ENCODE measurements around the gene GRM5.
"Not testable (repeated sequence)": the region's sequence is repeated elsewhere in the genome, so short reads cannot be mapped to it uniquely, and the experiment has no call there.

DNA sequence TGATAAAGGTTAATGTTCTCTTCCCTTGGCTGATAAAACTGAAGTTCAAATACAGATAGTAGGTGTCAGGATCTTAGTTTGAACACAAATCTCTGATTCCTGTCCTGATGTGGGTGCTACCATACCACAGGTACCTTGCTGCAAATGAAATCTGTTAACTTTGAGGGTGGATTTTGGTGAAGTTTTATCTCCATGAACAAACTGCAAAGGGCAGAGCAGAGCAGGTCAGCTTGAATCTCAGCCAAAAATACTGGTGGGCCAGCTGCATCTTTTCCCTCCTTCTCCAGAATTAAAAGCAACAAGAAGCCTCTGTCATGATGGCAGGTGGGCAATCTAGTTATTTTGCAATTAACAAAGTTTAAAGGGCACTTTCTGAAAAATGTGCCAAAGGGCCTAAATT lies 214.2 kb downstream of the GRM5 start:
- TF ChIP-seq, protein P1, sequence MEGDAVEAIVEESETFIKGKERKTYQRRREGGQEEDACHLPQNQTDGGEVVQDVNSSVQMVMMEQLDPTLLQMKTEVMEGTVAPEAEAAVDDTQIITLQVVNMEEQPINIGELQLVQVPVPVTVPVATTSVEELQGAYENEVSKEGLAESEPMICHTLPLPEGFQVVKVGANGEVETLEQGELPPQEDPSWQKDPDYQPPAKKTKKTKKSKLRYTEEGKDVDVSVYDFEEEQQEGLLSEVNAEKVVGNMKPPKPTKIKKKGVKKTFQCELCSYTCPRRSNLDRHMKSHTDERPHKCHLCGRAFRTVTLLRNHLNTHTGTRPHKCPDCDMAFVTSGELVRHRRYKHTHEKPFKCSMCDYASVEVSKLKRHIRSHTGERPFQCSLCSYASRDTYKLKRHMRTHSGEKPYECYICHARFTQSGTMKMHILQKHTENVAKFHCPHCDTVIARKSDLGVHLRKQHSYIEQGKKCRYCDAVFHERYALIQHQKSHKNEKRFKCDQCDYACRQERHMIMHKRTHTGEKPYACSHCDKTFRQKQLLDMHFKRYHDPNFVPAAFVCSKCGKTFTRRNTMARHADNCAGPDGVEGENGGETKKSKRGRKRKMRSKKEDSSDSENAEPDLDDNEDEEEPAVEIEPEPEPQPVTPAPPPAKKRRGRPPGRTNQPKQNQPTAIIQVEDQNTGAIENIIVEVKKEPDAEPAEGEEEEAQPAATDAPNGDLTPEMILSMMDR (conservative IDR thresholded peaks at IDR 0.05): not testable (repeated sequence)
- not testable (repeated sequence) for TF ChIP-seq EZH2 (IDR thresholded peaks at IDR 0.05; ENCODE audit: low read depth)

All from PC-9 (cell line).